Neutrophil (primary cell): Measurements from ENCODE around the gene DDN.

Experiments
- H3K27ac ChIP-seq: fragments of 200-600 bp; sonication (generic); 2 replicates; pipeline ENCODE4 v1.5.1; 2016; ENCODE audit warnings: mild to moderate bottlenecking, moderate library complexity
- H3K27me3 ChIP-seq: fragments of 200-600 bp; sonication (generic); 2 replicates; pipeline ENCODE4 v1.6.0; 2016; ENCODE audit warnings: mild to moderate bottlenecking
- H3K36me3 ChIP-seq: fragments of 200-600 bp; sonication (generic); 2 replicates; pipeline ENCODE4 v1.5.1; 2017
- H3K4me1 ChIP-seq, 2 experiments: fragments of 200-600 bp in 1 of 2; sonication (generic) in 1 of 2; 1 replicate in 1 of 2; 2 replicates in 1 of 2; pipeline versions ENCODE4 v1.5.1 to v1.6.1; 2013 to 2016; ENCODE audit warnings: low read depth in 1 of 2, low read length in 1 of 2, mild to moderate bottlenecking in 1 of 2, moderate library complexity in 1 of 2; ENCODE audit not compliant: control insufficient read depth in 1 of 2, insufficient read depth in 1 of 2
- H3K4me3 ChIP-seq, 2 experiments: fragments of 200-600 bp in 1 of 2; sonication (generic) in 1 of 2; 1 replicate in 1 of 2; 2 replicates in 1 of 2; pipeline ENCODE4 v1.5.1; 2013 to 2016; ENCODE audit warnings: low read depth in 1 of 2, low read length in 1 of 2, mild to moderate bottlenecking in 1 of 2, moderate library complexity in 1 of 2
- H3K9me3 ChIP-seq: fragments of 200-600 bp; sonication (generic); 2 replicates; pipeline ENCODE4 v1.5.1; 2016
- TF ChIP-seq, protein P1 (sequence below): fragments of 200-600 bp; sonication (generic); IDR thresholded peaks from 2 replicates; pipeline ENCODE4 v1.5.1; 2016; ENCODE audit warnings: antibody characterized with exemption

The DDN gene

DNA sequence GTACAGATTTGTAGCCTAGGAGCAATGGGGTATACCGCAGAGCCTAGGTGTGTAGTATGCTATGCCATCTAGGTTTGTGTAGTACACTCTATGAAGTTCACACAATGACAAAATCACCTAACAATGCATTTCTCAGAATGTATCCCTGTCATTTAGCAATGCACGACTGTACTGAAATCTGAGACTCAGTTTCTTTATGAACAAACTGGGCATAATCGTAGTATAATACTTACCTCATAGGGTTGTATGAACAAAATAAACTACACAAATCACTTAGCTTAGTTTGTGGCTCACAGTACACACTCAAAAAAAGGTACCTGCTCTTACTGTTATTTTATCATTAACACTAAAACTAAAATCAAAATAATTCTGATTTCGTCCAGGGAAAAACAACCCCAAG lies 26.3 kb upstream of the DDN start:
- peaks cover 21 to 25% of the 10 kb centered on the region in 2 experiments for H3K4me1 ChIP-seq
- TF ChIP-seq, protein P1, sequence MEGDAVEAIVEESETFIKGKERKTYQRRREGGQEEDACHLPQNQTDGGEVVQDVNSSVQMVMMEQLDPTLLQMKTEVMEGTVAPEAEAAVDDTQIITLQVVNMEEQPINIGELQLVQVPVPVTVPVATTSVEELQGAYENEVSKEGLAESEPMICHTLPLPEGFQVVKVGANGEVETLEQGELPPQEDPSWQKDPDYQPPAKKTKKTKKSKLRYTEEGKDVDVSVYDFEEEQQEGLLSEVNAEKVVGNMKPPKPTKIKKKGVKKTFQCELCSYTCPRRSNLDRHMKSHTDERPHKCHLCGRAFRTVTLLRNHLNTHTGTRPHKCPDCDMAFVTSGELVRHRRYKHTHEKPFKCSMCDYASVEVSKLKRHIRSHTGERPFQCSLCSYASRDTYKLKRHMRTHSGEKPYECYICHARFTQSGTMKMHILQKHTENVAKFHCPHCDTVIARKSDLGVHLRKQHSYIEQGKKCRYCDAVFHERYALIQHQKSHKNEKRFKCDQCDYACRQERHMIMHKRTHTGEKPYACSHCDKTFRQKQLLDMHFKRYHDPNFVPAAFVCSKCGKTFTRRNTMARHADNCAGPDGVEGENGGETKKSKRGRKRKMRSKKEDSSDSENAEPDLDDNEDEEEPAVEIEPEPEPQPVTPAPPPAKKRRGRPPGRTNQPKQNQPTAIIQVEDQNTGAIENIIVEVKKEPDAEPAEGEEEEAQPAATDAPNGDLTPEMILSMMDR, result no peak
- H3K9me3 ChIP-seq, result no peaks in the 10 kb centered on the region
- H3K4me3 ChIP-seq, result no peak overlapping the region
- H3K27ac ChIP-seq, result no peak overlapping the region
- no peaks in the 10 kb centered on the region for H3K27me3 ChIP-seq
- peaks cover 100% of the 10 kb centered on the region for H3K36me3 ChIP-seq

DNA sequence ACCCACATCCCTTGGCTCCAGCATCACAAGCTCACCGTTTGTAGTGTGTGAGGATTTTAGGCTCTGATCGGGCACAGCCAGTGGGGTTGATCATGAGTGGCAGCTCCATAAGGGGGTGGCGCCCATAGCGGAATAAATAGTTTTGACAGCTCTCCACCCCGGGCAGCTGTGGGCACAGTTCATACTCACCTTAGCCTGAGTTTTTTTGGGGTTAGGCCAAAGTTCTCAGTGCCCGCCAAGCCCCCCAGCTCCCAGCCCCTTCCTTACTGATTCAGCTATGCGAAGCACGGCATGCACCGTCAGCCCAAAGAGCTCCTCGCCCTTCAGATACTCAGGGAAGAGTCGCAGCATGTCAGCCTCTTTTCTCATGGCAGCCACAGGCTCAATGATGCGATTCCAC lies 25.4 kb upstream of the DDN start:
- Histone ChIP-seq H3K4me3 (no peak overlapping the region), H3K27ac (no peak overlapping the region), H3K27me3 (no peaks in the 10 kb centered on the region), H3K4me1 (peaks cover 23 to 29% of the 10 kb centered on the region in 2 experiments), H3K9me3 (no peaks in the 10 kb centered on the region), H3K36me3 (peaks cover 96% of the 10 kb centered on the region)
- TF ChIP-seq, protein P1, result no peak

DNA sequence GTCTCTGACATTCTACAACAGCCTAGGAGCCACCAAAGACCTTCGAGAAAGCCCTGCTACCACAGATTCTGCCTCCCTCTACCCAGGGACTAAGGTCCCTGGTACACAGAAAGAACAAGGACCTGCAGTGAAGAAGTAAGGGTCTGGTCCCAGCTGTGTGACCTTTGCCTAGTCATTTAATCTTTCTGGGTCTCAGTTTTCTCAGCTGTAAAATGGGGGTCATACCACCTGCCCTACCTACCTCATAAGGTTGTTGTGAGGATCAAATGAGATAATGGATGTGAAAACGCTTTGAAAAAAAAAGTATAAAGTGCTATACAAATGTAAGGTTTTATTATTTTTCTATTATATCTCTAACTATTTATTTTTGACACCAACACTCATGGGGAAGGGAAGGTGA lies 24.6 kb upstream of the DDN start:
- TF ChIP-seq, protein P1, result no peak

DNA sequence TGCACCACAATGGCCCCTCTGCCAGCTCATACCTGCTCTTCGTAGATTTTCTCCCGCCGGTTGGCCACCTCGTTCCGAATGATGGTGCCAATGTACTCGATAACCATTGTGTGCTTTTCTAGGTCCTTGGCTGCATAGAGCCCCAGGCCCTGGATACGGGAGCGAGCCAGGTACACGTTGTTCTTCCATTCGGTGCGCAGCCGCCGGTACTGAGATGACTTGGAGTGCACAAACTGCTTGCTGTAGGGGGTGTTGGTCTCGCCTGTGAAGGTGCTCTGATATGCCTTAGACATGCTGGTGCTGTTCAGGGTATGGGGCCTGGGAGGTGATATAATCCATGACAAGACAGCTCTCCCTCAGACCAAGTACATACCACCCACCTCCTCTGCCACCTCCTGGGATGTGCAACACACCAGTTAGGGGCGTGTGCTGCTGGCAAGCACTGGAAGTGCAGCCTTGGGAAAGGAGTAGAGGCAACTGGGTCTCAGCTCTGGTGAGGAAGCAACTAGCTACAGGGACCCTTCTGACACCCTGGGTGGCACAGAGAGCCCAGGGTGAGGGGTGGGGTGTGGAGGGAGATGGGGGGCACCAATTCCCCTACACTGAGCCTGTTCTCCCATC lies 23.5 kb upstream of the DDN start:
- no peaks in the 10 kb centered on the region for H3K9me3 ChIP-seq
- TF ChIP-seq, protein P1, result no peak
- peaks cover 77% of the 10 kb centered on the region for H3K36me3 ChIP-seq
- no peak overlapping the region for H3K4me3 ChIP-seq
- no peaks in the 10 kb centered on the region for H3K27me3 ChIP-seq
- peaks cover 19 to 22% of the 10 kb centered on the region in 2 experiments for H3K4me1 ChIP-seq
- H3K27ac ChIP-seq, result peak overlapping the region; percentile 91

More for the DNA sequence above, 24.6 kb upstream of the DDN start:
- Histone ChIP-seq H3K4me1 (peaks cover 23 to 26% of the 10 kb centered on the region in 2 experiments), H3K27me3 (no peaks in the 10 kb centered on the region), H3K4me3 (no peak overlapping the region), H3K27ac (peak overlapping the region; percentile 28), H3K36me3 (peaks cover 89% of the 10 kb centered on the region), H3K9me3 (no peaks in the 10 kb centered on the region)

DNA sequence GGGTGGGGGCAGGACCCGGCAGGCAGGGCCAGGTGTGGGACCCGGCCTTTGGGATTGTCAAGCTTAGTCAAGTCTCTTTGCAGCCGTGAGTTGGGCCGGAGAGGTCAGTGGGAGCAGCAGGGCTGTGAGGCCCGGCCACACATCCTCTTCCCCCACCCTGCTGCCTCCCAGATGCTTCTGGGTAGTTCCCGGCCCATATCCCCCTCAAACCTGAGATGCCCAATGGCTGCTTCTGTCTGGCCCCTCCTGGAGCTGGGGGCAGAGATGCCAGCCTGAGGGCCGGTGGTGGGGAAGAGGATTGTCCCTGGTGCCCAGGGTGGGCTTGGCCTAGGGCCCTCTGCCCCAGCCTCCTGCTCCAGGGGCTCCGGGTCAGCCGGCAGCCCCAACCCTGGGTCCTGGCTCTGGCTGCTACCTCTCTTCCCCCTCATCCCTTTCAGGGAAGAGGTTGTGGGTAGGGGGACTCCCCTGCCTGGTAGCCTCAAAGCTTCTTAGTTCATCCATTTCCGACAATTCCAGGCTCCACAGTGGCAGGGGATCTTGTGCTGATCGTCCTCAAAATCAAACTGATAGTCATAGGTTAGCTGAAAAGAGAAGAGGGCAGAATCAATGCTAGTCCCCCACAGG lies 22.2 kb upstream of the DDN start:
- Histone ChIP-seq H3K27me3 (no peaks in the 10 kb centered on the region), H3K9me3 (no peaks in the 10 kb centered on the region), H3K27ac (peak overlapping the region; percentile 91), H3K36me3 (peaks cover 64% of the 10 kb centered on the region), H3K4me1 (peaks cover 24 to 28% of the 10 kb centered on the region in 2 experiments), H3K4me3 (no peak overlapping the region)
- TF ChIP-seq, protein P1, result no peak
